NCI-H2107 (cell line): ENCODE results near the gene EDIL3.
"Not testable (repeated sequence)": the region's sequence is repeated elsewhere in the genome, so short reads cannot be mapped to it uniquely, and the experiment has no call there.

Experiments
- DNase-seq: peaks from one replicate; lab custom pipeline; 2025; lab: John Stamatoyannopoulos, UW

The EDIL3 gene

GRCh38 chr5:84378961-84379360, 5.7 kb downstream of the EDIL3 start:
- no peak for DNase-seq

GRCh38 chr5:84378420-84378819, 6.3 kb downstream of the EDIL3 start:
- no peak for DNase-seq

- no peak for DNase-seq
These were observed 8.3 kb downstream of the EDIL3 start for GRCh38 chr5:84376346-84376745.

- DNase-seq = no peak
These were observed 10.1 kb downstream of the EDIL3 start for GRCh38 chr5:84374568-84374967.

GRCh38 chr5:84373506-84373905, 11.2 kb downstream of the EDIL3 start:
- DNase-seq = no peak

- no peak for DNase-seq
These were observed 12.5 kb downstream of the EDIL3 start for GRCh38 chr5:84372066-84372695.

GRCh38 chr5:84370176-84370575, 14.5 kb downstream of the EDIL3 start:
- DNase-seq = no peak

- no peak for DNase-seq
These were observed 20.6 kb downstream of the EDIL3 start for GRCh38 chr5:84364043-84364442.

GRCh38 chr5:84362061-84362720, 22.5 kb downstream of the EDIL3 start:
- no peak for DNase-seq

GRCh38 chr5:84361572-84361971, 23.1 kb downstream of the EDIL3 start:
- DNase-seq = no peak

GRCh38 chr5:84360056-84360455, 24.6 kb downstream of the EDIL3 start:
- no peak for DNase-seq

GRCh38 chr5:84354101-84354500, 30.6 kb downstream of the EDIL3 start:
- no peak for DNase-seq

GRCh38 chr5:84344788-84345187, 39.9 kb downstream of the EDIL3 start:
- DNase-seq = no peak

GRCh38 chr5:84343171-84343570, 41.5 kb downstream of the EDIL3 start:
- no peak for DNase-seq

GRCh38 chr5:84332106-84332505, 52.6 kb downstream of the EDIL3 start:
- DNase-seq = no peak

GRCh38 chr5:84327591-84327990, 57.1 kb downstream of the EDIL3 start:
- no peak for DNase-seq

- no peak for DNase-seq
These were observed 62.0 kb downstream of the EDIL3 start for GRCh38 chr5:84322646-84323045.

GRCh38 chr5:84317826-84318225, 66.9 kb downstream of the EDIL3 start:
- DNase-seq = not testable (repeated sequence)

GRCh38 chr5:84312280-84312679, 72.4 kb downstream of the EDIL3 start:
- DNase-seq = not testable (repeated sequence)

GRCh38 chr5:84309850-84310249, 74.8 kb downstream of the EDIL3 start:
- DNase-seq = not testable (repeated sequence)

GRCh38 chr5:84306601-84307000, 78.1 kb downstream of the EDIL3 start:
- DNase-seq = no peak

GRCh38 chr5:84304599-84304998, 80.1 kb downstream of the EDIL3 start:
- no peak for DNase-seq

GRCh38 chr5:84303315-84303714, 81.4 kb downstream of the EDIL3 start:
- no peak for DNase-seq

GRCh38 chr5:84301535-84301934, 83.1 kb downstream of the EDIL3 start:
- DNase-seq = no peak
